Loucy (cell line): Measurements from ENCODE around the gene FRMD4A.

Experiments
- H2AFZ ChIP-seq: fragments of 200-600 bp; sonication (generic); 2 replicates; pipeline ENCODE4 v1.6.0; 2016; ENCODE audit warnings: antibody characterized with exemption, mild to moderate bottlenecking, low read length, moderate library complexity
- H3F3A ChIP-seq: fragments of 200-600 bp; 2 replicates; pipeline ENCODE4 v1.6.0; 2016; ENCODE audit warnings: antibody characterized with exemption, low read depth, mild to moderate bottlenecking
- H3K27me3 ChIP-seq: fragments of 200-600 bp; sonication (generic); 2 replicates; pipeline ENCODE4 v1.6.1; 2014; ENCODE audit warnings: low read length, mild to moderate bottlenecking; ENCODE audit not compliant: insufficient read depth, poor library complexity, severe bottlenecking
- H3K36me3 ChIP-seq: fragments of 200-600 bp; sonication (generic); 2 replicates; pipeline ENCODE4 v1.6.1; 2016; ENCODE audit warnings: low read length; ENCODE audit not compliant: insufficient read depth
- H3K4me1 ChIP-seq: fragments of 200-600 bp; sonication (generic); 2 replicates; pipeline ENCODE4 v1.5.1; 2014; ENCODE audit warnings: low read length, mild to moderate bottlenecking; ENCODE audit not compliant: insufficient read depth, poor library complexity, severe bottlenecking
- H3K4me2 ChIP-seq: fragments of 200-600 bp; sonication (generic); 2 replicates; pipeline ENCODE4 v1.6.0; 2014; ENCODE audit warnings: antibody characterized with exemption, low read length, low read depth, mild to moderate bottlenecking; ENCODE audit not compliant: poor library complexity, severe bottlenecking
- H3K4me3 ChIP-seq: fragments of 200-600 bp; sonication (generic); 2 replicates; pipeline ENCODE4 v1.5.1; 2014; ENCODE audit warnings: low read length, mild to moderate bottlenecking, mixed read lengths; ENCODE audit not compliant: poor library complexity, severe bottlenecking
- H3K79me2 ChIP-seq: fragments of 200-600 bp; sonication (generic); 2 replicates; pipeline ENCODE4 v1.6.1; 2014; ENCODE audit warnings: low read length; ENCODE audit not compliant: insufficient read depth
- H3K9ac ChIP-seq: fragments of 200-600 bp; sonication (generic); 2 replicates; pipeline ENCODE4 v1.6.0; 2014; ENCODE audit warnings: mild to moderate bottlenecking, low read depth, low read length, moderate library complexity; ENCODE audit not compliant: poor library complexity, severe bottlenecking
- H3K9me2 ChIP-seq: fragments of 200-600 bp; sonication (generic); replicated peaks from 2 replicates; pipeline ENCODE4 v1.6.1; 2016; ENCODE audit warnings: low read depth, low read length, mixed read lengths
- H3K9me3 ChIP-seq: fragments of 200-600 bp; sonication (generic); 2 replicates; pipeline ENCODE4 v1.6.1; 2014; ENCODE audit warnings: mild to moderate bottlenecking, antibody characterized with exemption, low read length, low read depth; ENCODE audit not compliant: insufficient read depth
- H4K20me1 ChIP-seq: fragments of 200-600 bp; sonication (generic); 2 replicates; pipeline ENCODE4 v1.6.0; 2014; ENCODE audit warnings: antibody characterized with exemption, low read length, mild to moderate bottlenecking; ENCODE audit not compliant: insufficient read depth, poor library complexity, severe bottlenecking
- CTCF ChIP-seq: fragments of 200-600 bp; sonication (generic); conservative IDR thresholded peaks from 2 replicates; pipeline ENCODE4 v1.5.1; 2014; ENCODE audit warnings: mild to moderate bottlenecking, antibody characterized with exemption, low read length
- EZH2phosphoT487 ChIP-seq: fragments of 200-600 bp; IDR thresholded peaks from 2 replicates; pipeline ENCODE4 v1.6.1; 2018; ENCODE audit warnings: antibody characterized with exemption, mild to moderate bottlenecking, moderate library complexity, borderline replicate concordance

Gene FRMD4A

GRCh38 chr10:13724484-13724883, 606.2 kb downstream of the FRMD4A start:
- H2AFZ ChIP-seq: no peak overlapping the region
- no peak overlapping the region for H3K9ac ChIP-seq
- no peaks in the 10 kb centered on the region for H3F3A ChIP-seq
- H3K79me2 ChIP-seq: no peaks in the 10 kb centered on the region
- H3K27me3 ChIP-seq: no peaks in the 10 kb centered on the region
- no peaks in the 10 kb centered on the region for H3K9me2 ChIP-seq
- no peaks in the 10 kb centered on the region for H4K20me1 ChIP-seq
- no peak for TF ChIP-seq EZH2phosphoT487
- TF ChIP-seq CTCF: no peak
- H3K36me3 ChIP-seq: no peaks in the 10 kb centered on the region
- H3K4me1 ChIP-seq: no peaks in the 10 kb centered on the region
- no peaks in the 10 kb centered on the region for H3K9me3 ChIP-seq
- no peak overlapping the region for H3K4me3 ChIP-seq
- no peak overlapping the region for H3K4me2 ChIP-seq

- TF ChIP-seq CTCF (no peak), EZH2phosphoT487 (no peak)
- peaks cover 11% of the 10 kb centered on the region for H3K4me1 ChIP-seq
Measured at GRCh38 chr10:13722747-13723653, 607.7 kb downstream of the FRMD4A start.

GRCh38 chr10:13721486-13721885, 609.2 kb downstream of the FRMD4A start:
- Histone ChIP-seq H3K9ac (no peak overlapping the region), H2AFZ (no peak overlapping the region), H3K4me1 (peaks cover 15% of the 10 kb centered on the region), H3K9me2 (no peaks in the 10 kb centered on the region), H4K20me1 (no peaks in the 10 kb centered on the region), H3F3A (no peaks in the 10 kb centered on the region), H3K79me2 (no peaks in the 10 kb centered on the region), H3K4me2 (no peak overlapping the region), H3K36me3 (no peaks in the 10 kb centered on the region), H3K9me3 (no peaks in the 10 kb centered on the region), H3K27me3 (no peaks in the 10 kb centered on the region), H3K4me3 (no peak overlapping the region)
- TF ChIP-seq CTCF: no peak

More at GRCh38 chr10:13722747-13723653, 607.7 kb downstream of the FRMD4A start:
- no peaks in the 10 kb centered on the region for H4K20me1 ChIP-seq
- no peak overlapping the region for H3K4me3 ChIP-seq
- no peaks in the 10 kb centered on the region for H3K79me2 ChIP-seq
- H3F3A ChIP-seq: no peaks in the 10 kb centered on the region
- no peak overlapping the region for H3K9ac ChIP-seq
- H3K36me3 ChIP-seq: no peaks in the 10 kb centered on the region
- H3K9me3 ChIP-seq: no peaks in the 10 kb centered on the region
- no peaks in the 10 kb centered on the region for H3K9me2 ChIP-seq
- H3K27me3 ChIP-seq: no peaks in the 10 kb centered on the region
- H3K4me2 ChIP-seq: no peak overlapping the region
- no peak overlapping the region for H2AFZ ChIP-seq
